Measurements from ENCODE around the gene FBXW2.
"Not testable (repeated sequence)": the region's sequence is repeated elsewhere in the genome, so short reads cannot be mapped to it uniquely, and the experiment has no call there.

FBXW2 gene

GRCh38 chr9:120792898-120793765 lies at the start of gene FBXW2:
FBXW2 (minus strand) TSS chr9:120793416; CDS start chr9:120788258, 5,158 bp downstream.
- DNase-seq (ENCODE audit: low read depth), result peak; percentile 90

GRCh38 chr9:120841930-120842684 lies 48.9 kb upstream of the FBXW2 start:
- DNase-seq (ENCODE audit: low read depth), result no peak

GRCh38 chr9:120839146-120839545 lies 45.9 kb upstream of the FBXW2 start:
- DNase-seq (ENCODE audit: low read depth), result no peak

- no peak for DNase-seq (ENCODE audit: low read depth)
These were observed 44.7 kb upstream of the FBXW2 start for GRCh38 chr9:120837921-120838320.

GRCh38 chr9:120833325-120833724 lies 40.1 kb upstream of the FBXW2 start:
- DNase-seq (ENCODE audit: low read depth), result no peak

- DNase-seq (ENCODE audit: low read depth), result no peak
These were observed 39.6 kb upstream of the FBXW2 start for GRCh38 chr9:120832807-120833206.

DNA sequence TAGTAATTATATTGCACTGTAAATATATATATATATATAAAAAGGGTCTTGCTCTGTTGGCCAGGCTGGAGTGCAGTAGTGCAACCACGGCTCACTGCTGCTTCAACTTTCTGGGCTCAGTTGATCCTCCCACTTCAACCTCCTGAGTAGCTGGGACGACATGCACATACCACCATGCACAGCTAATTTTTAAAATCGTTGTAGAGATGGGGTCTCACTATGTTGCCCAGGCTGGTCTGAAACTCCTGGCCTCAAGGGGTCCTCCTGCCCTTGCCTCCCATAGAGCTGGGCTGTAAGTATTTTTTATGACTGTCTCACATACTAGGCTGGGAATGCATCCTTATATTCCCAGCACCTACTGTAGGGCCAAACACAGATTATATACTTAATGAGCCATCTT lies 37.6 kb upstream of the FBXW2 start:
- DNase-seq (ENCODE audit: low read depth), result no peak

- no peak for DNase-seq (ENCODE audit: low read depth)
These were observed 36.9 kb upstream of the FBXW2 start for GRCh38 chr9:120830151-120830550.

GRCh38 chr9:120829650-120830049 lies 36.4 kb upstream of the FBXW2 start:
- DNase-seq (ENCODE audit: low read depth), result no peak

- DNase-seq (ENCODE audit: low read depth), result no peak
These were observed 26.9 kb upstream of the FBXW2 start for GRCh38 chr9:120820095-120820494.

DNA sequence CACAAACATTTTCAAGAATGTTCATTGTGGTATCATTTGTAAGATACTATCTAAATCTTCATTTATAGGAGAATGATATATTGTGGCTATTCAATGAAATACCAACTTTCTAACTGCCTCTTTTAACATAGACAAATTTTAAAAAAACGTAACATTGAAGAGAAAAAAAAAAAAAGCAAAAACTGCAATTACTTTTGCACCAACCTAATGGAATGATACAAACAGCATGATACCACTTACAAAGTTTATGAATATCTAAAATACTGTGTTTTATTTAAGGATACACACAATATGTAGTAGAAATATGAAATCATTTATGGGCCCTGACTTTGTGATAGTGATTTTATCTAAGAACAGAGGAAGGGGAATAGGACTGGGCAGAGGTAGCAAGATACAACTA lies 25.4 kb upstream of the FBXW2 start:
- DNase-seq (ENCODE audit: low read depth), result no peak

DNA sequence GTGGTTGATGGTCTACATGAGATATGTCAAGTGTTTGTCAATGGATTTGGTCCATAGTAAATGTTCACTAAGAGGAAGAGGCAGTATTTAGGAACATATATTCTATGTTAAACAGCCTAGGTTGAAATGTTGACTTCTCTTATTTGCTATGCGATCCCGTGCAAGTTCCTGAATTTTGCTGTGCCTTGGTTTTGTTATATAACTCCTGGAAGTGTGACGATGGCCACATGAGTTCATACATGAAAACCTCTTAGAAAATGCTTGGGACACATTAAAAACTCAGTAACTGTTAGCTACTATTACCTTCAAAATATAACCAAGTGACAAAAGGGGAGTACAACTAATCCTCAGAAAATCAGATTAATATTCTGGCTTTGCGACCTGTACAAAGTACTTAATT lies 21.9 kb upstream of the FBXW2 start:
- DNase-seq (ENCODE audit: low read depth), result no peak

DNA sequence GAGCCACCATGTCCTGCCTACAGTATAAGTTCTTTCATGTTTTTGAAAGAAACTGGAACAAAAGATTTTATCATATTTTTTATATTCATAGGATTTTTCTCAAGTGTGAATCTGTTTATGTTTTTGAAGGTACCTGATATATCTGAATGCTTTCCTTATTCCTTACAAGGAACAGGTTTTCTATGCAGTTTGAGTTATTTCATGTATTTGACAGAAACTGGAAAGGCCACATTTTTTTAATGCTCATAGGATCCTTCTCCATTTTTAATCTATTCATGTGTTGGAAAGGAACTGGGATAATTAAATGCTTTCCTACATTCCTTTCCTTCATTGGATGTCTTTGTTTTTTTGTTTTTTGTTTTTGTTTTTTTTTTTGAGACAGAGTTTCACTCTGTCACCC lies 15.7 kb upstream of the FBXW2 start:
- DNase-seq (ENCODE audit: low read depth), result no peak

DNA sequence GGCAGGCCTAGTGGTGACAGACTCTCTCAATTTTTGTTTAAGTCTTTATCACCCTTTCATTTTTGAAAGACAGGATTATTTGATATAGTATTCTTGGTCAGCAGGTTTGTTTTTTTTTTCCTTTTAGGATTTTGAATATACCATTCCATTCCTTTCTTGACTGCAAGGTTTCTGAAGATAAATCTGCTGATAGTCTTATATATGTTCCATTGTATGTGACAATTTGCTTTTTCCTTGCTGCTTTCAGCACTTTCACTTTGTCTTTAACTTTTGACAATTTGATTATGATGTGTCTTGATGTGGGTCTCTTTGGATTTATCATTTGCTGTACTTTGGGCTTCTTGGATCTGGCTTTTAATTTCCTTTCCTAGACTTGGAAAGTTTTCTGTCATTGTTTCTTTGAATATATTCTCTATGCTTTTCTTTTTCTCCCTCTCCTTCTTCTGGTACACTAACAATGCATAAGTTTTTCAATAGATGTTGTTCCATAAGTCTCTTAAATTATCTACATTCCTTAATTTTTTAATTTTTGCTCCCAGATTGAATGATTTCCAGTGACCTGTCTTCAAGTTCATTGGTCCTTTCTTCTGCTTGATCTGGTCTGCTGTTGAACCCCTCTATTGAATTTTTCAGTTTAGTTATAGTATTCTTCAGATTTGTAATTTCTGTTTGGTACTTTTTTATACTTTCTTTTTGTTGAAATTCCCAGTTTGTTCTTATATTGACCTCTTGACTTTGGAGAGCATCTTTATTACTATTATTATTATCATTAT lies 14.6 kb upstream of the FBXW2 start:
- DNase-seq (ENCODE audit: low read depth), result no peak

- not testable (repeated sequence) for DNase-seq (ENCODE audit: low read depth)
These were observed 11.7 kb upstream of the FBXW2 start for GRCh38 chr9:120804784-120805363.

DNA sequence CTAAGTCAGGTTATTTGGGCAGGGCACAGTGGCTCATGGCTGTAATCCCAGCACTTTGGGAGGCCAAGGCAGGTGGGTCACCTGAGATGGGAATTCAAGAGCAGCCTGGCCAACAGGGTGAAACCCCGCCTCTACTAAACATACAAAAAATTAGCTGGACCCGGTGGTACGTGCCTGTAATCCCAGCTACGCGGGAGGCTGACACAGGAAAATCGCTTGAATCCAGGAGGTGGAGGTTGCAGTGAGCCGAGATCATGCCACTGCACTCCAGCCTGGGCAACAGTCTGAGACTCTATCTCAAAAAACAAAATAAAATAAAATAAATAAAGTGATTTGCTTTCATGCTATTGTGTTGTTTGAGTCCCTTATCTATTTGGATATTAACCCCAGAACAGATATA lies 8.2 kb upstream of the FBXW2 start:
- DNase-seq (ENCODE audit: low read depth), result no peak

- DNase-seq (ENCODE audit: low read depth), result no peak
These were observed 2.1 kb downstream of the FBXW2 start for GRCh38 chr9:120791161-120791560.

GRCh38 chr9:120787933-120788332 lies 5.3 kb downstream of the FBXW2 start:
- DNase-seq (ENCODE audit: low read depth), result no peak

DNA sequence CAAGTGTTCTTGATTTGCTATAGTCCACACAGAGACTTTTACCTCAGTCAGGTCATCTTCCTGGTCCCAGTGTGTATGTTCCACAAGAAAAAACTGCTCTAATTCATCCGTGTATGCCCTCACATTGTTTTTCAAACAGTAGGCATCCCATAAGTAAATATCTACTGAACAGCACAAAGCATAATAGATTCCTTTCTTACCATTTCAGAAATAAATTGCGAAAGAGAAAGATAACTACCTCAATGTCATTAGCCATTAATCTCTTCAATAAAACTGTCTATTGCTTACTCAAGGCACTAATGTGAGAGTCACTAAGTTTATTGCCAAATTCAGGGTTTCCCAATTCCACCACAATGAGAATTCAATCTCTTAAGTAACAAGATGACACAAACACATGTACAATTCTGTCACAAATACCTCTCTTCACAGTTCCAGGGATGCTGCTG lies 9.6 kb downstream of the FBXW2 start:
- DNase-seq (ENCODE audit: low read depth), result no peak

DNA sequence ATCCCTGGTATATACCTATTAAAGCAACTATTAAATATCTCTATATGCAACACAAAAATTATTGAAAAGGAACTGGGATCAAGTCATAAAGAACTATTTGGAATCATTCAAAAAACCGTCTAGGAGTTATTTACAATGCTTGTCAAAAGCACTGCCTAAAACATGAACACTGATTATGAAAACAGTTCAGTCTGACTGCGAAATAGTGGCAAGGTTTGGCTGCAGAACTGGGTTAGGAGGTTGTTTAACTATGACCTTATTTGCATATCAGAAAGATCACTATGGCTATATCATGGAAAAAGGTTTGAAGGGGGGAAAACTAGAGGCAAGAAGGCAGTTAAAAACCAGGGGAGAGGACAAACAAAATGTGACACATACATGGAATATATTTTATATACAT lies 12.0 kb downstream of the FBXW2 start:
- no peak for DNase-seq (ENCODE audit: low read depth)

GRCh38 chr9:120780367-120780766 lies 12.8 kb downstream of the FBXW2 start:
- no peak for DNase-seq (ENCODE audit: low read depth)

DNA sequence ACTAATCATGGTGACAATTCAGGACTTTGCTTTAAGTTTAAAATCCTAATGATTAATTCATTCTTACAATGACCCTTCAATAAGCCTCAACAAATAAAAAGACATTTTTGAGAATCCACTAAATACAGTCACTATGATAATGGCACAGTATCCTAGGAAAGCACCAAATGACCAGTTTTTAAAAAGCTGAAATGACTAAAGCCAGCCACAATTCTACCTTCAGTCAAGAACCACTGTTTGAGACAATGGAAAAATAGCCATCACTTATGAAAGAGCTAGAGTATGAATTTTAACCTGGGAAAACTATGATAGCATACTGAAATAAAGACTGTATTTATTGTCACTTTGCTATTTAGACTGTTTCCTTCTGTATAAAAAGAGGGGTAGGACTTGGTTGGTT lies 14.0 kb downstream of the FBXW2 start:
- DNase-seq (ENCODE audit: low read depth), result no peak
